Naive B cell (primary cell): ENCODE measurements around the gene SKIC2. TPM values are rescaled to one million over a fixed set of nuclear protein-coding genes. Genes with fewer than 3 reads are reported as not detected.
"Not testable (repeated sequence)": the region's sequence is repeated elsewhere in the genome, so short reads cannot be mapped to it uniquely, and the experiment has no call there.

Experiments
- ATAC-seq, 2 donors: fragments of 150-1000 bp; cut with Tn5 transposase; 2 replicates each; pipeline ENCODE4 v1.10.0; 2021; ENCODE audit warnings: low read depth in 2 of 2, mild to moderate bottlenecking in 2 of 2, moderate library complexity in 2 of 2
- DNase-seq: peaks from one replicate; pipeline ENCODE4 v3.0.0; 2022
- H3K27ac Mint-ChIP-seq, 6 donors: one replicate each; pipeline ENCODE4 v1.8.0; 2020 to 2022; ENCODE audit warnings: mild to moderate bottlenecking in 6 of 6, mixed read lengths in 6 of 6, moderate library complexity in 5 of 6, inconsistent platforms in 2 of 6
- H3K27me3 Mint-ChIP-seq, 3 donors: one replicate each; pipeline ENCODE4 v1.8.0; 2021 to 2022; ENCODE audit warnings: mixed read lengths in 3 of 3, mild to moderate bottlenecking in 1 of 3
- H3K36me3 Mint-ChIP-seq, 2 donors: one replicate each; pipeline ENCODE4 v1.8.0; 2020 to 2022; ENCODE audit warnings: mixed read lengths in 2 of 2, inconsistent platforms in 1 of 2, mild to moderate bottlenecking in 1 of 2
- H3K4me1 Mint-ChIP-seq, 3 donors: one replicate each; pipeline ENCODE4 v1.8.0; 2020 to 2022; ENCODE audit warnings: mixed read lengths in 3 of 3, inconsistent platforms in 1 of 3, mild to moderate bottlenecking in 1 of 3, moderate library complexity in 1 of 3
- H3K4me3 Mint-ChIP-seq, 8 donors: one replicate each; pipeline ENCODE4 v1.8.0; 2020 to 2022; ENCODE audit warnings: mild to moderate bottlenecking in 8 of 8, mixed read lengths in 8 of 8, moderate library complexity in 8 of 8, inconsistent platforms in 2 of 8
- H3K9me3 Mint-ChIP-seq, 7 donors: one replicate each; pipeline ENCODE4 v1.8.0; 2020 to 2022; ENCODE audit warnings: mixed read lengths in 7 of 7, mild to moderate bottlenecking in 5 of 7, inconsistent platforms in 2 of 7, moderate library complexity in 1 of 7
- polyA plus RNA-seq, 6 donors: library from polyadenylated mRNA; unstranded; fragments of 300-500 nt; fragmentation: Illumina TruSeq; gene quantifications; one replicate each; pipeline ENCODE4 v1.2.3, GENCODE V29; 2021; ENCODE audit warnings: low read depth in 6 of 6

SKIC2 gene
- 10 to 100 TPM; 10.7 to 21.0 (median 18.1) TPM for polyA plus RNA-seq

GRCh38 chr6:31958741-31959739 is at the start of gene SKIC2, which contains the start of gene NELFE:
Gene SKIC2, plus strand, starts transcription at chr6:31959175. Its CDS starts 18 bp downstream, at chr6:31959193.
Gene NELFE, minus strand, starts transcription at chr6:31958971. Its CDS starts 525 bp downstream, at chr6:31958446.
- Mint-ChIP-seq H3K9me3 (no peaks in the 10 kb centered on the region), H3K36me3 (peaks cover 9 to 40% of the 10 kb centered on the region in 2 donors)

GRCh38 chr6:31909298-31909697 is 49.7 kb upstream of the SKIC2 start:
- H3K27me3 Mint-ChIP-seq, result peaks cover 0 to 15% (median 6%) of the 10 kb centered on the region in 3 donors
- H3K9me3 Mint-ChIP-seq, H3K4me3 Mint-ChIP-seq, ATAC-seq, H3K36me3 Mint-ChIP-seq, H3K4me1 Mint-ChIP-seq, DNase-seq, H3K27ac Mint-ChIP-seq: not testable (repeated sequence)

More at GRCh38 chr6:31958741-31959739, at the start of gene SKIC2, which contains the start of gene NELFE:
- Mint-ChIP-seq H3K4me1 (peaks cover 29 to 44% (median 38%) of the 10 kb centered on the region in 3 donors), H3K4me3 (peak within 1 kb of the TSS; percentile 94 to 98 (median 98)), H3K27ac (peak within 1 kb of the TSS; percentile 97 to 98 (median 98)), H3K27me3 (no peaks in the 10 kb centered on the region)
- ATAC-seq (peak; percentile 96 to 97), DNase-seq (peak; percentile 98)

GRCh38 chr6:31911826-31912585 is 47.0 kb upstream of the SKIC2 start:
- ATAC-seq, result no peak
- Mint-ChIP-seq H3K4me1 (peaks cover 0 to 7% (median 0%) of the 10 kb centered on the region in 3 donors), H3K9me3 (no peaks in the 10 kb centered on the region), H3K27me3 (peaks cover 0 to 18% (median 0%) of the 10 kb centered on the region in 3 donors), H3K4me3 (no peak overlapping the region), H3K27ac (peak overlapping the region in 1 of 6 donors; percentile 89), H3K36me3 (no peaks in the 10 kb centered on the region)
- DNase-seq, result no peak

GRCh38 chr6:31915351-31915750 is 43.6 kb upstream of the SKIC2 start:
- H3K36me3 Mint-ChIP-seq, result no peaks in the 10 kb centered on the region
- H3K27ac Mint-ChIP-seq, result peak overlapping the region in 1 of 6 donors; percentile 53
- DNase-seq, result no peak
- no peak for ATAC-seq
- peaks cover 0 to 7% (median 0%) of the 10 kb centered on the region in 3 donors for H3K4me1 Mint-ChIP-seq
- no peaks in the 10 kb centered on the region for H3K9me3 Mint-ChIP-seq
- peaks cover 0 to 18% (median 0%) of the 10 kb centered on the region in 3 donors for H3K27me3 Mint-ChIP-seq
- no peak overlapping the region for H3K4me3 Mint-ChIP-seq

GRCh38 chr6:31915756-31916155 is 43.2 kb upstream of the SKIC2 start:
- H3K27ac Mint-ChIP-seq, result no peak overlapping the region
- H3K27me3 Mint-ChIP-seq, result peaks cover 0 to 18% (median 0%) of the 10 kb centered on the region in 3 donors
- H3K9me3 Mint-ChIP-seq, result no peaks in the 10 kb centered on the region
- H3K4me1 Mint-ChIP-seq, result peaks cover 0 to 7% (median 0%) of the 10 kb centered on the region in 3 donors
- ATAC-seq (no peak), DNase-seq (no peak)
- no peaks in the 10 kb centered on the region for H3K36me3 Mint-ChIP-seq
- peak overlapping the region in 1 of 8 donors; percentile 53 for H3K4me3 Mint-ChIP-seq

GRCh38 chr6:31918069-31918720 is 40.8 kb upstream of the SKIC2 start:
- Mint-ChIP-seq H3K27ac (no peak overlapping the region), H3K4me3 (no peak overlapping the region), H3K4me1 (peaks cover 0 to 4% (median 2%) of the 10 kb centered on the region in 3 donors), H3K27me3 (peaks cover 0 to 10% (median 0%) of the 10 kb centered on the region in 3 donors), H3K36me3 (no peaks in the 10 kb centered on the region), H3K9me3 (no peaks in the 10 kb centered on the region)
- ATAC-seq, result no peak
- no peak for DNase-seq

GRCh38 chr6:31919624-31920303 is 39.2 kb upstream of the SKIC2 start:
- no peak for DNase-seq
- no peak for ATAC-seq
- peaks cover 0 to 10% (median 0%) of the 10 kb centered on the region in 3 donors for H3K27me3 Mint-ChIP-seq
- no peaks in the 10 kb centered on the region for H3K9me3 Mint-ChIP-seq
- H3K27ac Mint-ChIP-seq, result no peak overlapping the region
- no peaks in the 10 kb centered on the region for H3K36me3 Mint-ChIP-seq
- H3K4me1 Mint-ChIP-seq, result peaks cover 0 to 4% (median 2%) of the 10 kb centered on the region in 3 donors
- H3K4me3 Mint-ChIP-seq, result no peak overlapping the region

- peaks cover 0 to 3% (median 2%) of the 10 kb centered on the region in 3 donors for H3K4me1 Mint-ChIP-seq
- DNase-seq, result no peak
- no peaks in the 10 kb centered on the region for H3K9me3 Mint-ChIP-seq
- H3K36me3 Mint-ChIP-seq, result no peaks in the 10 kb centered on the region
- H3K4me3 Mint-ChIP-seq, result no peak overlapping the region
- no peak for ATAC-seq
- H3K27me3 Mint-ChIP-seq, result peaks cover 0 to 5% (median 0%) of the 10 kb centered on the region in 3 donors
- no peak overlapping the region for H3K27ac Mint-ChIP-seq
These were observed 38.2 kb upstream of the SKIC2 start for GRCh38 chr6:31920811-31921210.

GRCh38 chr6:31922942-31923341 is 36.0 kb upstream of the SKIC2 start:
- H3K36me3 Mint-ChIP-seq, result no peaks in the 10 kb centered on the region
- H3K27ac Mint-ChIP-seq, result peak overlapping the region in 2 of 6 donors; percentile 40 to 65
- ATAC-seq (no peak), DNase-seq (peak; percentile 16)
- peaks cover 0 to 5% (median 0%) of the 10 kb centered on the region in 3 donors for H3K27me3 Mint-ChIP-seq
- peaks cover 0 to 2% (median 0%) of the 10 kb centered on the region in 3 donors for H3K4me1 Mint-ChIP-seq
- H3K4me3 Mint-ChIP-seq, result no peak overlapping the region
- no peaks in the 10 kb centered on the region for H3K9me3 Mint-ChIP-seq

GRCh38 chr6:31927242-31927862 is 31.6 kb upstream of the SKIC2 start, which contains the start of gene C2:
Gene C2, plus strand, starts transcription at chr6:31927717. Its CDS starts 36 bp downstream, at chr6:31927753.
- no peaks in the 10 kb centered on the region for H3K36me3 Mint-ChIP-seq
- peaks cover 0 to 2% (median 0%) of the 10 kb centered on the region in 3 donors for H3K4me1 Mint-ChIP-seq
- ATAC-seq (no peak), DNase-seq (no peak)
- no peak within 1 kb of the TSS for H3K4me3 Mint-ChIP-seq
- H3K27ac Mint-ChIP-seq, result peak within 1 kb of the TSS in 1 of 6 donors; percentile 44
- H3K27me3 Mint-ChIP-seq, result peaks cover 0 to 14% (median 7%) of the 10 kb centered on the region in 3 donors
- peaks cover 0 to 2% (median 0%) of the 10 kb centered on the region in 7 donors for H3K9me3 Mint-ChIP-seq

- Mint-ChIP-seq H3K4me3 (no peak overlapping the region), H3K36me3 (no peaks in the 10 kb centered on the region), H3K27me3 (peaks cover 0 to 15% (median 7%) of the 10 kb centered on the region in 3 donors), H3K27ac (no peak overlapping the region), H3K4me1 (peaks cover 0 to under 1% (median 0%) of the 10 kb centered on the region in 3 donors), H3K9me3 (peaks cover 0 to 2% (median 0%) of the 10 kb centered on the region in 7 donors)
- ATAC-seq (no peak), DNase-seq (no peak)
These were observed 30.9 kb upstream of the SKIC2 start for GRCh38 chr6:31927863-31928671.
